GM10248 (cell line): ENCODE results near the gene CHST3.

Experiments used
- CTCF ChIA-PET: fragments of 300-600 bp; sonication (Branson Sonifier 250); formaldehyde crosslinking; extraction: SDS; loops from one replicate; lab custom pipeline; 2021; ENCODE audit warnings: antibody characterized with exemption; lab: Yijun Ruan, JAX
- POLR2A ChIA-PET: fragments of 350-650 bp; sonication (Branson Sonifier 250); formaldehyde crosslinking; extraction: SDS; loops from one replicate; lab custom pipeline; 2020; ENCODE audit warnings: antibody characterized with exemption; lab: Yijun Ruan, JAX
- DNase-seq: peaks from one replicate; pipeline ENCODE4 v3.0.0; 2012; ENCODE audit errors: extremely low spot score
- CTCF ChIP-seq: IDR thresholded peaks from 2 replicates; pipeline ENCODE4 v1.5.1; 2012; ENCODE audit warnings: mild to moderate bottlenecking, low read depth; ENCODE audit errors: extremely low read depth, missing control alignments, control extremely low read depth

Gene CHST3

GRCh38 chr10:72037811-72038210 lies 73.6 kb downstream of the CHST3 start:
- TF ChIP-seq CTCF: no peak
- ChIA-PET POLR2A (no interaction called here), CTCF (interaction anchor here (1.0 to 3.8 kb wide), 2 partner anchors 11 to 142 kb away, joined by 3 to 34 read pairs; no protein-coding TSS in a partner anchor)
- no peak for DNase-seq

GRCh38 chr10:72038458-72039001 lies 74.3 kb downstream of the CHST3 start:
- ChIA-PET CTCF (interaction anchor here (0.7 to 3.8 kb wide), 3 partner anchors 10 to 142 kb away, joined by 3 to 34 read pairs (median 3); no protein-coding TSS in a partner anchor), POLR2A (no interaction called here)
- no peak for DNase-seq
- TF ChIP-seq CTCF: no peak

GRCh38 chr10:72039377-72039776 lies 75.2 kb downstream of the CHST3 start:
- no peak for DNase-seq
- TF ChIP-seq CTCF: no peak
- ChIA-PET CTCF (interaction anchor here (3.8 kb wide), 1 partner anchor 9 kb away, joined by 34 read pairs; no protein-coding TSS in a partner anchor), POLR2A (interaction anchor here (0.5 kb wide), 1 partner anchor 61 kb away, joined by 3 read pairs; no protein-coding TSS in a partner anchor)

GRCh38 chr10:72041491-72041890 lies 77.3 kb downstream of the CHST3 start:
- POLR2A ChIA-PET: no interaction called here
- CTCF ChIA-PET: no interaction called here
- no peak for TF ChIP-seq CTCF
- no peak for DNase-seq

GRCh38 chr10:72043016-72043834 lies 79.0 kb downstream of the CHST3 start:
- TF ChIP-seq CTCF: no peak
- no peak for DNase-seq
- CTCF ChIA-PET: interaction anchor here (1.0 to 1.9 kb wide), 7 partner anchors 8 to 147 kb away, joined by 3 to 7 read pairs (median 4); no protein-coding TSS in a partner anchor
- POLR2A ChIA-PET: no interaction called here

- TF ChIP-seq CTCF: no peak
- ChIA-PET CTCF (interaction anchor here (0.7 to 1.9 kb wide), 6 partner anchors 9 to 148 kb away, joined by 3 to 7 read pairs (median 4); no protein-coding TSS in a partner anchor), POLR2A (interaction anchor here (0.6 kb wide), 1 partner anchor 1196 kb away, joined by 4 read pairs; no protein-coding TSS in a partner anchor)
- no peak for DNase-seq
Observed at GRCh38 chr10:72044417-72045041, 80.3 kb downstream of the CHST3 start.
